BJ (cell line): ENCODE measurements around the gene TBL1XR1. TPM values are rescaled to one million over a fixed set of nuclear protein-coding genes. Genes with fewer than 3 reads are reported as not detected.

Source experiments
- CTCF ChIA-PET: fragments of 350-600 bp; formaldehyde crosslinking; extraction: SDS; loops from one replicate; lab custom pipeline; 2021; ENCODE audit warnings: antibody characterized with exemption, inconsistent platforms; lab: Yijun Ruan, JAX
- POLR2A ChIA-PET: fragments of 300-600 bp; sonication (Branson Sonifier 250); formaldehyde crosslinking; extraction: SDS; loops from one replicate; lab custom pipeline; 2021; ENCODE audit warnings: antibody characterized with exemption; lab: Charles Lee
- DNase-seq: peaks from one replicate; pipeline ENCODE4 v3.0.0-alpha.2; 2011; ENCODE audit warnings: low read depth
- H3K27me3 ChIP-seq: 2 replicates; pipeline ENCODE4 v1.6.0; 2011; ENCODE audit warnings: low read length; ENCODE audit not compliant: control insufficient read depth, insufficient read depth
- H3K36me3 ChIP-seq: 2 replicates; pipeline ENCODE4 v1.5.1; 2011; ENCODE audit warnings: low read length; ENCODE audit not compliant: control insufficient read depth, insufficient read depth
- H3K4me3 ChIP-seq: 2 replicates; pipeline ENCODE4 v1.5.1; 2011; ENCODE audit warnings: low read depth, mild to moderate bottlenecking, control low read depth, low read length
- polyA plus RNA-seq: library from polyadenylated mRNA; depleted of rRNA; stranded (reverse); fragments of >200 nt; gene quantifications from 2 replicates; pipeline ENCODE4 v1.2.3, GENCODE V29; 2011
- TF ChIP-seq, protein P1 (sequence below): IDR thresholded peaks from 2 replicates; pipeline ENCODE4 v1.5.1; 2011; ENCODE audit warnings: low read depth, mild to moderate bottlenecking, control low read depth, inconsistent platforms, low read length, moderate library complexity; ENCODE audit not compliant: insufficient read depth

TBL1XR1 gene
- polyA plus RNA-seq, 1 experiment: 95.4 TPM

DNA sequence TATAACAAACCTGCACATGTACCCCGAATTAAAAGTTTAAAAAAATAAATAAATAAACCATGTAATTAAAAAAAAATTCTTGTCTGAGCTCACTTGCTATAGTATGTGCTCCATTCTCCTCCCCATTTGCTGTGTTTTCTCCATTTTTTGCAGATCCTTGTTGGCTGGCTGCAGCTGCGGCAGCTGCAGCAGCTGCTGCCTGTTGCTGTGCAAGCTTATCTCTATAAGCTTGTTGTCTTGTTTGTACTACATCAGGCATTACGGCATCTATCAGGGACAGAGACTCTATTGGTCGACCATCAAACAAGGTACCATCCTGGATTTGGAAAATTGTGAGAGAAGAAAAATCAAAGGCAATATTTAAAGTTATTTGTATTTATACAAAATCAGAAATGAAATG, 145.9 kb downstream of the TBL1XR1 start:
- ChIA-PET CTCF (interaction anchor here (0.8 to 1.3 kb wide), 9 partner anchors 11 to 1334 kb away, joined by 3 to 4 read pairs (median 3); no protein-coding TSS in a partner anchor), POLR2A (no interaction called here)
- H3K36me3 ChIP-seq: peaks cover 3% of the 10 kb centered on the region; the same call in 1 of the 2 replicates
- no peak for DNase-seq
- no peaks in the 10 kb centered on the region for H3K27me3 ChIP-seq
- H3K4me3 ChIP-seq: no peak overlapping the region
- TF ChIP-seq, protein P1, sequence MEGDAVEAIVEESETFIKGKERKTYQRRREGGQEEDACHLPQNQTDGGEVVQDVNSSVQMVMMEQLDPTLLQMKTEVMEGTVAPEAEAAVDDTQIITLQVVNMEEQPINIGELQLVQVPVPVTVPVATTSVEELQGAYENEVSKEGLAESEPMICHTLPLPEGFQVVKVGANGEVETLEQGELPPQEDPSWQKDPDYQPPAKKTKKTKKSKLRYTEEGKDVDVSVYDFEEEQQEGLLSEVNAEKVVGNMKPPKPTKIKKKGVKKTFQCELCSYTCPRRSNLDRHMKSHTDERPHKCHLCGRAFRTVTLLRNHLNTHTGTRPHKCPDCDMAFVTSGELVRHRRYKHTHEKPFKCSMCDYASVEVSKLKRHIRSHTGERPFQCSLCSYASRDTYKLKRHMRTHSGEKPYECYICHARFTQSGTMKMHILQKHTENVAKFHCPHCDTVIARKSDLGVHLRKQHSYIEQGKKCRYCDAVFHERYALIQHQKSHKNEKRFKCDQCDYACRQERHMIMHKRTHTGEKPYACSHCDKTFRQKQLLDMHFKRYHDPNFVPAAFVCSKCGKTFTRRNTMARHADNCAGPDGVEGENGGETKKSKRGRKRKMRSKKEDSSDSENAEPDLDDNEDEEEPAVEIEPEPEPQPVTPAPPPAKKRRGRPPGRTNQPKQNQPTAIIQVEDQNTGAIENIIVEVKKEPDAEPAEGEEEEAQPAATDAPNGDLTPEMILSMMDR: no peak

GRCh38 chr3:177050501-177051237, 146.6 kb downstream of the TBL1XR1 start:
- DNase-seq: no peak
- POLR2A ChIA-PET: interaction anchor here (0.8 kb wide), 1 partner anchor 17 kb away, joined by 3 read pairs; no protein-coding TSS in a partner anchor
- Histone ChIP-seq H3K4me3 (no peak overlapping the region), H3K36me3 (peaks cover 3% of the 10 kb centered on the region; the same call in 1 of the 2 replicates), H3K27me3 (no peaks in the 10 kb centered on the region)
- CTCF ChIA-PET: interaction anchor here (0.7 to 1.3 kb wide), 9 partner anchors 97 to 1335 kb away, joined by 3 to 4 read pairs (median 3); no protein-coding TSS in a partner anchor
- TF ChIP-seq, protein P1: peak; percentile 42

DNA sequence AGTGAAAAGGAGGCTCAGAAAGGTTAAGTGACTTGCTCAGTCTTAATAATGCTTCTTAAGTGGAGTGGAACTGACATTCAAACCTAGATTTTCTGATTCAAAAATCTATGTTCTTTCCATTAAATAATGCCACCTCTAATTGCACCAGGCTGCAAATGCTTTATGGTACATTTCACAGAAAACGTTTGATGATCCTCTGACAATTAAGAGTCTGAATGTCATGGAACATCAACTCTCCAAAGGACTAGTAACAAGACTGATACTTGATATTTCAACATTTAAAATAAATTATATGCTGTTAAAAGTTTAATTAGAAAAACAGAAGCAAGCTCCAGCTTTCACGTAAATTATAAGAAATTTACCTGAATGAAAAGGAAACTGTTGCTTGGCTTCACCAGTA, 151.5 kb downstream of the TBL1XR1 start:
- DNase-seq: no peak
- Histone ChIP-seq H3K4me3 (no peak overlapping the region), H3K36me3 (peaks cover 5% of the 10 kb centered on the region; the same call in 1 of the 2 replicates), H3K27me3 (no peaks in the 10 kb centered on the region)
- TF ChIP-seq, protein P1: no peak
- ChIA-PET POLR2A (no interaction called here), CTCF (no interaction called here)

GRCh38 chr3:177045222-177045621, 152.1 kb downstream of the TBL1XR1 start:
- POLR2A ChIA-PET: no interaction called here
- CTCF ChIA-PET: no interaction called here
- peaks cover 5% of the 10 kb centered on the region; the same call in 1 of the 2 replicates for H3K36me3 ChIP-seq
- TF ChIP-seq, protein P1: no peak
- no peak for DNase-seq
- H3K27me3 ChIP-seq: no peaks in the 10 kb centered on the region
- H3K4me3 ChIP-seq: no peak overlapping the region

- TF ChIP-seq, protein P1: no peak
- no peaks in the 10 kb centered on the region for H3K27me3 ChIP-seq
- no peak overlapping the region for H3K4me3 ChIP-seq
- CTCF ChIA-PET: no interaction called here
- H3K36me3 ChIP-seq: peaks cover 7% of the 10 kb centered on the region; the same call in 1 of the 2 replicates
- no peak for DNase-seq
- POLR2A ChIA-PET: no interaction called here
These were observed 155.3 kb downstream of the TBL1XR1 start for GRCh38 chr3:177041730-177042551.
